ENCODE results near the gene PHOX2B.

- TF ChIP-seq CTCF (IDR thresholded peaks at IDR 0.05; ENCODE audit: insufficient read depth, low read depth, low read length) (no peak), EZH2 (IDR thresholded peaks at IDR 0.05; ENCODE audit: insufficient read depth, low read length) (no peak)
Observed at GRCh38 chr4:41725254-41725653, 23.3 kb downstream of the PHOX2B start.

All from astrocyte (in vitro differentiated cells and primary cell).